ENCODE measurements around the gene DIS3L2.

DIS3L2 gene

GRCh38 chr2:232327105-232328031 is 365.9 kb downstream of the DIS3L2 start:
- H3K4me1 ChIP-seq (ENCODE audit: insufficient read depth, low read length, poor library complexity, severe bottlenecking): peaks cover 15% of the 10 kb centered on the region
- H3F3A ChIP-seq (ENCODE audit: low read depth): no peaks in the 10 kb centered on the region
- no peak overlapping the region for H3K4me2 ChIP-seq (ENCODE audit: low read depth, low read length, poor library complexity, severe bottlenecking)
- H2AFZ ChIP-seq (ENCODE audit: low read length): no peak overlapping the region
- H4K20me1 ChIP-seq (ENCODE audit: insufficient read depth, low read length, poor library complexity, severe bottlenecking): peaks cover 3% of the 10 kb centered on the region
- H3K36me3 ChIP-seq (ENCODE audit: insufficient read depth, low read length): no peaks in the 10 kb centered on the region
- H3K4me3 ChIP-seq (ENCODE audit: low read length, poor library complexity, severe bottlenecking): no peak overlapping the region
- H3K27me3 ChIP-seq (ENCODE audit: insufficient read depth, low read length, poor library complexity, severe bottlenecking): no peaks in the 10 kb centered on the region
- H3K9me3 ChIP-seq (ENCODE audit: insufficient read depth, low read depth, low read length): no peaks in the 10 kb centered on the region
- H3K9ac ChIP-seq (ENCODE audit: low read depth, low read length, poor library complexity, severe bottlenecking): no peak overlapping the region
- H3K9me2 ChIP-seq (replicated peaks; ENCODE audit: low read depth, low read length): no peaks in the 10 kb centered on the region
- no peaks in the 10 kb centered on the region for H3K79me2 ChIP-seq (ENCODE audit: insufficient read depth, low read length)
- TF ChIP-seq CTCF (conservative IDR thresholded peaks at IDR 0.05; ENCODE audit: low read length) (peak; percentile 74), EZH2phosphoT487 (IDR thresholded peaks at IDR 0.05; ENCODE audit: borderline replicate concordance) (no peak)

GRCh38 chr2:232328032-232328422 is 366.5 kb downstream of the DIS3L2 start:
- Histone ChIP-seq H3K36me3 (ENCODE audit: insufficient read depth, low read length) (no peaks in the 10 kb centered on the region), H3K4me1 (ENCODE audit: insufficient read depth, low read length, poor library complexity, severe bottlenecking) (peaks cover 9% of the 10 kb centered on the region), H3K4me3 (ENCODE audit: low read length, poor library complexity, severe bottlenecking) (no peak overlapping the region), H2AFZ (ENCODE audit: low read length) (no peak overlapping the region), H3K9ac (ENCODE audit: low read depth, low read length, poor library complexity, severe bottlenecking) (no peak overlapping the region), H4K20me1 (ENCODE audit: insufficient read depth, low read length, poor library complexity, severe bottlenecking) (peaks cover 3% of the 10 kb centered on the region), H3K9me2 (replicated peaks; ENCODE audit: low read depth, low read length) (no peaks in the 10 kb centered on the region), H3F3A (ENCODE audit: low read depth) (no peaks in the 10 kb centered on the region), H3K27me3 (ENCODE audit: insufficient read depth, low read length, poor library complexity, severe bottlenecking) (no peaks in the 10 kb centered on the region), H3K79me2 (ENCODE audit: insufficient read depth, low read length) (no peaks in the 10 kb centered on the region), H3K9me3 (ENCODE audit: insufficient read depth, low read depth, low read length) (no peaks in the 10 kb centered on the region), H3K4me2 (ENCODE audit: low read depth, low read length, poor library complexity, severe bottlenecking) (no peak overlapping the region)
- TF ChIP-seq EZH2phosphoT487 (IDR thresholded peaks at IDR 0.05; ENCODE audit: borderline replicate concordance): no peak
- peak; percentile 62 for TF ChIP-seq CTCF (conservative IDR thresholded peaks at IDR 0.05; ENCODE audit: low read length)

DNA sequence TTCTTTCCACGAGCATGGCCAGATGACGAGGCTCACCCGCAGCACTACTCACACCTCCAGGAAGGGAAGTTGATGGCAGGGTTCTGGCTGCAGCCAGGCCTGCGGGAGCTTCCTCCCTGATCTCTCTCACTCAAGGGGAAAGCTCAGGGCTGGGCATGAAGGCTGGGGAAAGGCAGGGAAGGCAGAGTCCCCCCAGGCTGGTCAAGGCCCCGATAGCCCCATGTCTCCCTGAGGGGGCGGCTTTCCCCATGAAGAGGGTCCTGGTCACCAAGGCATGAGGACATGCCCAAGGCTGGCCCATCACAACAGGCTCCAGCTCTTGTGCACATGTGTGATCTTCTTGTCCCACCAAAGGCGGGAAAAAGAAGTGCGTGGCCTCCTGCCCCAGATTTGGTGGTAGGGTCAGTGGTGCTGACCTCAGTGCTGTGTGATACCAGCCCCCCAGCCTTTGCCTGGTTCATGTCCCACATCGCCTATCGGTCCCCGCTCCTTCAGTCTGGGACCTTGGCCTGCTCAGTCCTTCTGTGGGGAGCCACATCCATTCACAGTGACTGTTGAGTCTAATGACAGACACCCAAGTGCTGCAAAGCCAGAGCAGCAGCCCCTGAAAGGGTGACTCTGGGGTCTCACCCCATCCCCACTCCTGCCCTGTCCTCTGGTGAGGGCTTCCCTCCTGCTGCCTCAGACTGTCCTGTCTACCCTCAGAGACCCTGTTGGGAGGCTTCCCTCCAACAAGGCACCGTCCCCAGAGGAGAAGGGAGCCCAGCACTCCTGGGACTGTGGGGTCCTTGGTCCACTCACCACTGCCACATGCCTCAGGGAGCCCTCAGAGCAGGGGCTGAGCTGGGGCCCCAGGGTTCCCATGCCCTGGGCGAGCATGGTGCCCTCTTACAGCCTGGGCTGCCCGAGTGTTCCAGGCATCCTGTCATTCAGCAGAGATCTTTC is 367.3 kb downstream of the DIS3L2 start:
- Histone ChIP-seq H3F3A (ENCODE audit: low read depth) (no peaks in the 10 kb centered on the region), H3K4me2 (ENCODE audit: low read depth, low read length, poor library complexity, severe bottlenecking) (no peak overlapping the region), H3K79me2 (ENCODE audit: insufficient read depth, low read length) (no peaks in the 10 kb centered on the region), H2AFZ (ENCODE audit: low read length) (no peak overlapping the region), H3K4me1 (ENCODE audit: insufficient read depth, low read length, poor library complexity, severe bottlenecking) (peaks cover 7% of the 10 kb centered on the region), H3K27me3 (ENCODE audit: insufficient read depth, low read length, poor library complexity, severe bottlenecking) (no peaks in the 10 kb centered on the region), H3K9me2 (replicated peaks; ENCODE audit: low read depth, low read length) (no peaks in the 10 kb centered on the region), H3K36me3 (ENCODE audit: insufficient read depth, low read length) (no peaks in the 10 kb centered on the region), H4K20me1 (ENCODE audit: insufficient read depth, low read length, poor library complexity, severe bottlenecking) (peaks cover 3% of the 10 kb centered on the region), H3K4me3 (ENCODE audit: low read length, poor library complexity, severe bottlenecking) (no peak overlapping the region), H3K9ac (ENCODE audit: low read depth, low read length, poor library complexity, severe bottlenecking) (no peak overlapping the region), H3K9me3 (ENCODE audit: insufficient read depth, low read depth, low read length) (no peaks in the 10 kb centered on the region)
- no peak for TF ChIP-seq CTCF (conservative IDR thresholded peaks at IDR 0.05; ENCODE audit: low read length)
- TF ChIP-seq EZH2phosphoT487 (IDR thresholded peaks at IDR 0.05; ENCODE audit: borderline replicate concordance): no peak
